ENCODE data around the gene MLN.

Gene MLN, protein sequence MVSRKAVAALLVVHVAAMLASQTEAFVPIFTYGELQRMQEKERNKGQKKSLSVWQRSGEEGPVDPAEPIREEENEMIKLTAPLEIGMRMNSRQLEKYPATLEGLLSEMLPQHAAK

GRCh38 chr6:33803571-33804053, at the start of gene MLN:
MLN (minus strand) TSS chr6:33804003; CDS start chr6:33801163, 2,840 bp downstream.
- DNase-seq, result no peak

- DNase-seq, result no peak
Observed at GRCh38 chr6:33853026-33853425, 49.2 kb upstream of the MLN start.

DNA sequence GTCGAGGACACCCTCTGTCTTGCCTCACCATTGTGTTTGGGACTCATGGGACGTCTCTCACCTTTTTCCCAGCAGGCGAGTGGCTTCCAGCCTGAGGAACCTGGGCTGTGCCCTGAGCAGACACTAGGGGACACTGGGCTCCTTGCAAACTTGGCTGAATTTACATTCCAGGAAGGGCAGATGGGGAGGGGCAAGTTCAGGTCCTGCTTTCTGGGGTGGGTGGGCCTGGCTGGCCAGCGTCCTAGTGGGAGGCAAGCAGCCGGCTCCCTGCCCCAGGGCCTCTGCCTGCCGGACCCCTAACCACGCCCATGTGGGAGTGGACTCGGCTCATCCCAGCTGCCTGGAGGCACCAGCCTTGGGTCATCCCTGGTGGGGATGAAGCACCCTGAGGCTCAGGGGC, 48.2 kb upstream of the MLN start:
- DNase-seq, result peak; percentile 21

GRCh38 chr6:33850869-33851541, 47.2 kb upstream of the MLN start:
- DNase-seq, result no peak

- no peak for DNase-seq
Observed at GRCh38 chr6:33850296-33850695, 46.5 kb upstream of the MLN start.

GRCh38 chr6:33849500-33850075, 45.8 kb upstream of the MLN start:
- DNase-seq, result no peak

DNA sequence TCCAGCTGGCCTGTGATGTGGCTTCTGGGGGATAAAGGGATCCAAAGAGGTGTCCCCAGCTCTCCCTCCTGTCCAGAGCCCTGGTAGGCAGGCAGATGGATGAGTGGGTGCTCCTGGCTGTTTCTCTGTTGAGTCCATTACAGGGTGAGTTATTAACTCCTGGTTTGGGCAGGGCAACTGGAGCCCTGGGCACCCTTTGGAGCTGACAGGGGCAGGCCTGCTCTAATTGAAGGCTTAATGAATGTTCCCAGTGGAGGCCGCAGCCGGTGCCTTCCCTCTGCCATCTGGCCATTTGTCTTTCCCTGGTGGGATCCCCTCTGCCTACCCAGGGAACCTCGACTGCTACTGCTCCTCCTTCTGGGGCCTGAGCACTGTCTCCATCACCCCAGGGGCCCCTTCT, 44.7 kb upstream of the MLN start:
- DNase-seq, result no peak

DNA sequence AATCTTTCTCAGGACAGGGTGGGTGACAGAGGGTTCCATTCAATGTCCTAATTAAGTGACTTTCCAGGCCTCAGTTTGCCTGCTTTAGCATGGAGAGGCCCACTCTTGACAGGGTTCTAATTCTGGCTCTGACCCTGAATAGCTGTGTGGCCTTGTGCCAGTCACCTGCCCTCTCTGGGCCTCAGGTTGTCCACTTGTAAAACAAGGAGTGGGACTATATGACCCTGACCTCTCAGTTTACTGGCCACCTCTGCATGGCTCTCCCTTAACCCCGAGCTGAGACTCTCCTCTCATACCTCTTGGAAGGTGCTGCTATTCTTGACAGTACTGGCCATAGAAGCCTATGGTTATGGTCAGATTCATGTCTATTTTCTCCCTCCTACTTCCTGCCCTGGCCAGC, 44.1 kb upstream of the MLN start:
- no peak for DNase-seq

DNA sequence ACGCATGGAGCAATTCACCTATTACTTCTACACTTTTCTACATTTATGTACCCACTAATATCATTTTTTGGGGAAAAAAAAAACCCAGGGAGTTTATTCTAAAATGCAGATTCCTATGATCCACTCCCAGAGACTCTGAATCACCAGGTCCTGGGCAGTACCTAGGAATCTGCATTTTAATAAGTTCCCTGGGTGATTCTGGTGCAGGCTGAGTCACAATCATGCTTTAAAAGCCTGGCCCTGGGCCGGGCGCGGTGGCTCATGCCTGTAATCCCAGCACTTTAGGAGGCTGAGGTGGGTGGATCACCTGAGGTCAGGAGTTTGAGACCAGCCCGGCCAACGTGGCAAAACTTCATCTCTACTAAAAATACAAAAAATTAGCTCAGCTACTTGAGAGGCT, 43.3 kb upstream of the MLN start:
- no peak for DNase-seq

DNA sequence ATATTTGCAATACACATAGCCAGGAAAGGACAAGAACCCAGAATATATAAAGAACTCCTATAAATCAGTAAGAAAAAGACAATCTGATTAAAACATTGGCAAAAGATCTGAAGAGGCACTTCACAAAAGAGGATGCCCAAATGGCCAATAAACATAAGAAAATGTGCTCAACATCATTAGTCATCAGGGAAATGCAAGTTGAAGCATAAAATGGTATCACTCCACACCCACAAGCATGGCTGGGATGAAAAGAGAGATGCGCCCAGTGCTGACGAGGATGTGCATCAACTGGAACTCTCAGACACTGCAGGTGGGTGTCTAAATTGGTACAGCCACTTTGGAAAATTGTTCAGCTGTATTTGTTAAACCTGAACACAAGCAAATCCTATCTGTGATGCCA, 42.4 kb upstream of the MLN start:
- no peak for DNase-seq

GRCh38 chr6:33845031-33845745, 41.4 kb upstream of the MLN start:
- no peak for DNase-seq

- DNase-seq, result no peak
Observed at GRCh38 chr6:33843131-33844121, 39.6 kb upstream of the MLN start.

GRCh38 chr6:33841868-33842267, 38.1 kb upstream of the MLN start:
- no peak for DNase-seq

- DNase-seq, result no peak
Observed at GRCh38 chr6:33841070-33841469, 37.3 kb upstream of the MLN start.

DNA sequence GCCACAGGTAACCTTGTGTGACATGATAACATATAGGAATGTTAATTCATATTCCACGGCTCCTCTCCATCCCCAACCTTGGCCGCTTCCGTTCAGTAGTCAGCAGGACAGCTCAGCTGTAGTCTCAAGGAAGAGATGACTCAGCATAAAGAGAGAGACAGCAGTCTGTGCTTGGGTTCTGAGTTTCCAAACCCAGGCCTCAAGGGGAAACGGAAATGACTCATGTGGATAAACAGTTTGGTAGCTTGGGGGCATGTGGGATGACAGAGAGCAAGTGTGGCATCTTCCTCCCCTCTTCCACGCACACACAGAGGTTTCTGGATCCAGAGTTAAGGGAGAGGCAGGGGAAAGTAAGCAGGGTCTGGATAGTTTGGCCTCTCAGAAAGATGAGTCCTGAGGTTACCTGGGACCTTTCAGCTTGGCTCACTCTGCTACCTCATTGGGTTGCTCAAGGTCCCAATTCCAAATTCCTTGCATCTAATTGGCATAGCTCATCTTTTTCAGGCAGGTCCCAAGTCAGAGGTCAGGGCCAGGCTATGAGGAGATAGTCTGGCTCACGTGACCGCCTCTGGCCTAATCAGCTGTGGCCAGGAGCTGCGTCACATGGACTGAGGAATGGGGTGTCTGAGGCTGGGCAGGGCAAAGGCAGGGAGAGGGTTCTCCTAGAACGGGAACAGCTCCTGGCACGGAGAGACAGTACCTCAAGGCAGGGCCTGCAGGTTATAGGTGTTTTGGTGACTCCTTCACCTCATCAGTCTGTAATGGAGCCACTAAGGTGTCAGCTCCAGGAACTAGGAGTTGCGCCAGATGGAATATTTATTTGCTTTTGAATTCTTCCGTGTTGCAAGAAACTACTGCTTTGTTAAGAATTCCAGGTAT, 36.5 kb upstream of the MLN start:
- DNase-seq, result peak; percentile 43

DNA sequence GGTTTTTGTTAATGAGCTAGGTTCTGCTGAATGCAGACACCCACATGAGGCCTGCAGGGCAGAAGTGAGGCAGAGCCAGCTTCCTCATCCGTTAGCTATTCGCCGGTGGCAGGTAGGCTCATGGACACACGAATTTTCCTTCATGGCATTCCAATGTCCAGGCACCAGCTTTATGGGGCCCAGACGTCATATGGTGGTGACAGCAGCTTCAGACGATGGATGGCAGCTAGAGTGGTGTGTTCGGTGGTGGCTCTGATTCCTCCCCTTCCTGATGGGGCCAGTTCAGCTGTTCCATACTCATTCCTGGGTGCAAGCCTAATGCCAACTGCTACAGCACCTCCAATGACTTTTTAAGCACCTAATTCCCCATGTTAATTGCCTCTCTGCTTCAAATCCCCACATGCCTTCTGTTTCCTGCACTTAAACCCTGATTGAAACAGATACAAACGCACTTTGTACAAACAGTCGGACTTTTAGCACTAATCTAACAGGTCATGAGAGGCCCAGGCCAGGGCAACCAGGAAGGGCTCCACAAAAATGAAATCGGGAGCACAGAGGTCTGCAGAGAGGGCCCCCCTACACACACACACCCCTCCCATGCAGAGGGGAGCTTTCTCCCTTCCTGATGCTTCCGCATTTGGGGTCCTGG, 35.7 kb upstream of the MLN start:
- no peak for DNase-seq

DNA sequence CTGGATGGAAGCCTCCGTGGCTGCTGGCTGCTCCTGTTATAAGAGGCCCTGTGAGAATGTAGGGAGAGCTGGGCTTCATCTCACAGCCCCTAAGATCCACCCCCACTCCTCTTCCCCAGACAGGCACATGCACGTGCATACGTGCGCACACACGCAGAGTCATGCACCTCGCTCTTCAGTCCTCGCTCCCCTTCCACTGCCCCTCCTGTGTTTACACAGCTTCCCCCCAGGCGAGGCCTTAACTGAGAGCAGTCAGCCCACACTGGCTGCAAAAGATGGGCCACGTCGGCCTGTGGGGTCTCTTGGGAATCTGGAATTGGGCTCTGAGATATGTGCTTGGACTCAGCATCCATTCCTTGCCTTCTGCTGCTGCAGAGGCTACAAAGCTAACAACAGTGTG, 35.2 kb upstream of the MLN start:
- DNase-seq, result no peak

GRCh38 chr6:33837971-33838665, 34.3 kb upstream of the MLN start:
- no peak for DNase-seq

DNA sequence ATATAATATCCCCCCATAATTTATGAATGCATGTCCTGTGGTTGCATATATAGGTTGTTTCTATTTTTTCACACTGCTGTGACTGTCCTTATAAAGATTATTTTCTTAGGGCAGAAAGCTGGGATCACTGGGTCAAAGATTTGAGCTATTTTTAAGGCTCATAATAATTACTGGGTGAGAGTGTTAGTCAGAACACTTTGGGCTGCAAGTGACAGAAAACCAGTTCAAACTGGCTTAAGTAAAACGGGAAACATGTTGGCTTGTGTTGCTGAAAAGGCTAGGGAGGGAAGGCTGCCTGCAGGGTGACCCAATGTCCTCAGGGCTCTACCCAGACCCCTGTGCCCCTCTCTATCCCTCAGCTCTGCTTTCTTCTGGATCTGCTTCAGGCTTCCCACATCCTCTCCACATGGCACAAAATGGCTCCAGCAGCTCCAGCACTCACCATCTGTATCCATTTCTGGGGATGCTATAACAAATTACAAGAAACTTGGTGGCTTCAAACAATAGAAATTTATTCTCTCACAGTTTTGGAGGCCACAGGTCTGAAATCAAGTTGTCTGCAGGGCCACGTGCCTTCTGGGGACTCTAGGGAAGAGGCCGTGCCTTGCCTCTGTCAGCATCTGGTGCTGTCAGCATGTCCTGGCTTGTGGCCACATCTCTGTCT, 33.1 kb upstream of the MLN start:
- no peak for DNase-seq

Data from CD4-positive, alpha-beta T cell treated with Interleukin-6 for 4 hours (primary cell).